Measurements from ENCODE around the gene OR1K1. TPM values are rescaled to one million over a fixed set of nuclear protein-coding genes. Genes with fewer than 3 reads are reported as not detected.
A peak's percentile ranks its signal among the peaks of the same experiment; 100 is the strongest.
"Not testable (repeated sequence)": the region's sequence is repeated elsewhere in the genome, so short reads cannot be mapped to it uniquely, and the experiment has no call there.

The OR1K1 gene
- polyA plus RNA-seq, 3 donors: not detected

- Histone ChIP-seq H3K4me1 (ENCODE audit: control insufficient read depth in 1 of 2, insufficient read depth in 2 of 2, low read length in 2 of 2) (no peaks in the 10 kb centered on the region), H3K27me3 (ENCODE audit: control insufficient read depth in 2 of 2, insufficient read depth in 2 of 2, low read length in 2 of 2) (no peaks in the 10 kb centered on the region), H3K9ac (ENCODE audit: insufficient read depth, low read length, poor library complexity, severe bottlenecking) (no peak overlapping the region), H3K27ac (ENCODE audit: low read depth in 1 of 2, low read length in 2 of 2) (no peak overlapping the region), H3K36me3 (replicated peaks in 1 of 2; ENCODE audit: control insufficient read depth in 1 of 2, insufficient read depth in 2 of 2, low read length in 2 of 2) (no peaks in the 10 kb centered on the region), H2AFZ (ENCODE audit: insufficient read depth, low read depth, low read length, poor library complexity, severe bottlenecking) (no peak overlapping the region), H3K4me3 (replicated peaks in 1 of 3; ENCODE audit: low read depth in 2 of 3, low read length in 3 of 3) (no peak overlapping the region), H3K79me2 (ENCODE audit: insufficient read depth, low read length) (no peaks in the 10 kb centered on the region), H4K20me1 (ENCODE audit: insufficient read depth, low read length) (no peaks in the 10 kb centered on the region), H3K4me2 (replicated peaks; ENCODE audit: extremely low read depth, low read length, poor library complexity, severe bottlenecking) (no peak overlapping the region), H3K9me3 (replicated peaks in 1 of 2; ENCODE audit: control insufficient read depth in 1 of 2, insufficient read depth in 1 of 2, low read length in 2 of 2) (no peaks in the 10 kb centered on the region)
- H3K4me3 Mint-ChIP-seq: no peak overlapping the region
- H3K4me1 Mint-ChIP-seq: peaks cover 6% of the 10 kb centered on the region
- peaks cover 0 to 2% (median 0%) of the 10 kb centered on the region in 3 donors for H3K27me3 Mint-ChIP-seq (ENCODE audit: low read depth in 3 of 3)
- intact Hi-C loops (cut with micrococcal nuclease): no loop called here
- no peak for TF ChIP-seq CTCF (IDR thresholded peaks at IDR 0.05)
- peaks cover 0 to 2% (median 0%) of the 10 kb centered on the region in 7 donors for H3K9me3 Mint-ChIP-seq
- H3K36me3 Mint-ChIP-seq: no peaks in the 10 kb centered on the region
- WGBS (ENCODE audit: insufficient coverage): 96% methylated on average over 12 of the region's 14 CpGs
- DNase-seq: no peak
- no peak overlapping the region for H3K27ac Mint-ChIP-seq
Measured at GRCh38 chr9:122837266-122837850, 37.4 kb downstream of the OR1K1 start.

- intact Hi-C loops (cut with micrococcal nuclease); H3K9me3 Mint-ChIP-seq; H3K9ac ChIP-seq (ENCODE audit: insufficient read depth, low read length, poor library complexity, severe bottlenecking); H3K27me3 Mint-ChIP-seq (ENCODE audit: low read depth in 3 of 3); H4K20me1 ChIP-seq (ENCODE audit: insufficient read depth, low read length); H3K4me1 Mint-ChIP-seq; H3K36me3 Mint-ChIP-seq; H3K4me1 ChIP-seq (ENCODE audit: control insufficient read depth in 1 of 2, insufficient read depth in 2 of 2, low read length in 2 of 2); H2AFZ ChIP-seq (ENCODE audit: insufficient read depth, low read depth, low read length, poor library complexity, severe bottlenecking); H3K36me3 ChIP-seq (replicated peaks in 1 of 2; ENCODE audit: control insufficient read depth in 1 of 2, insufficient read depth in 2 of 2, low read length in 2 of 2); H3K79me2 ChIP-seq (ENCODE audit: insufficient read depth, low read length); H3K4me2 ChIP-seq (replicated peaks; ENCODE audit: extremely low read depth, low read length, poor library complexity, severe bottlenecking); H3K27ac ChIP-seq (ENCODE audit: low read depth in 1 of 2, low read length in 2 of 2); H3K9me3 ChIP-seq (replicated peaks in 1 of 2; ENCODE audit: control insufficient read depth in 1 of 2, insufficient read depth in 1 of 2, low read length in 2 of 2); H3K4me3 ChIP-seq (replicated peaks in 1 of 3; ENCODE audit: low read depth in 2 of 3, low read length in 3 of 3); DNase-seq; H3K27me3 ChIP-seq (ENCODE audit: control insufficient read depth in 2 of 2, insufficient read depth in 2 of 2, low read length in 2 of 2); H3K4me3 Mint-ChIP-seq: not testable (repeated sequence)
- H3K27ac Mint-ChIP-seq: peak overlapping the region in 1 of 7 donors; percentile 16
- WGBS (ENCODE audit: insufficient coverage): 86% methylated on average over 2 of the region's 3 CpGs
Measured at GRCh38 chr9:122838441-122838840, 38.5 kb downstream of the OR1K1 start.

Data from CD14-positive monocyte (primary cell).